Mucosa of stomach (tissue), 1 donor: ENCODE data around the gene HHIPL2.

ENCODE experiments used
- H3K27me3 ChIP-seq: one replicate; pipeline ENCODE4 v1.7.0; 2013; ENCODE audit warnings: mild to moderate bottlenecking, low read length; ENCODE audit not compliant: control insufficient read depth, insufficient read depth
- H3K36me3 ChIP-seq: one replicate; pipeline ENCODE4 v1.7.0; 2013; ENCODE audit warnings: low read length; ENCODE audit not compliant: control insufficient read depth, insufficient read depth
- H3K4me1 ChIP-seq: one replicate; pipeline ENCODE4 v1.7.0; 2013; ENCODE audit warnings: mild to moderate bottlenecking, low read length; ENCODE audit not compliant: control insufficient read depth, insufficient read depth
- H3K4me3 ChIP-seq: one replicate; pipeline ENCODE4 v1.7.0; 2013; ENCODE audit warnings: low read length
- H3K9ac ChIP-seq: one replicate; pipeline ENCODE4 v1.7.0; 2013; ENCODE audit warnings: mild to moderate bottlenecking, low read length, moderate library complexity
- H3K9me3 ChIP-seq: one replicate; pipeline ENCODE4 v1.7.0; 2013; ENCODE audit warnings: mild to moderate bottlenecking, low read length, moderate library complexity; ENCODE audit not compliant: control insufficient read depth
- donor health status: Pancreatic carcinoma.

Gene HHIPL2

DNA sequence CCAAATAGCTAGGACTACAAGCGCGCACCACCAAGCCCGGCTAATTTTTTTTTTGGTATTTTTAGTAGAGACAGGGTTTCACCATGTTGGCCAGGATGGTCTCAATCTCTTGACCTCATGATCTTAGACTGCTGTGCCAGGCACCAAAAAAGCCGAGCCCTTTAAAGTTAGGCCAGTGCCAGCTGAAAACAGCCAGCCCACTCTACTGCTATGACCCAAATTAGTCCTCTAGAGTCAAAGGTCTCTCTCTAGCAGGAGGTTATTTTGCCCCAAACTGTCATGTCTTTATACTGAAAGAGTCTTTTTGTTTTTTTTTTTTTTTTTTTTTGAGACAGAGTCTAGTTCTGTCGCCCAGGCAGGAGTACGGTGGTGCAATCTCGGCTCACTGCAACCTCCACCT, 9.7 kb upstream of the HHIPL2 start:
- Histone ChIP-seq H3K36me3 (no peaks in the 10 kb centered on the region), H3K27me3 (no peaks in the 10 kb centered on the region), H3K9me3 (no peaks in the 10 kb centered on the region), H3K4me1 (no peaks in the 10 kb centered on the region), H3K4me3 (no peak overlapping the region), H3K9ac (no peak overlapping the region)

DNA sequence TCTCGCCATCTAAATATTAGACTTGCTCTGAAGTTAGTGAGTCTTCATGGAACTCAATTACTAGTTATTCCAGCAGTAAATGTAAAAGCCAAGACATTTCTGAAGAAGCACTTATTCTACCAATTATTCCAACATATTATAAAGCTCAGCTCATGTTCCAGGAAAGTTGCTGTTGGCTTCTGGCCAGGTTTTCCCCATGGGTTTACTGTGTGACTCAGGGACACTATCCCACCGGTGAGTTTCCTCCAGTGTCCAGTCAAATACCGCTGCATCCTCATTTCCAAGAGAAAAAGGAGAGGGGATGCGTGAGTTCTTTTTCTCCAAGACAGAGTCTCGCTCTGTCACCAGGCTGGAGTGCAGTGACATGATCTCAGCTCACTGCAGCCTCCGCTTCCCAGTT, 9.2 kb upstream of the HHIPL2 start:
- Histone ChIP-seq H3K36me3 (no peaks in the 10 kb centered on the region), H3K27me3 (no peaks in the 10 kb centered on the region), H3K9ac (no peak overlapping the region)

DNA sequence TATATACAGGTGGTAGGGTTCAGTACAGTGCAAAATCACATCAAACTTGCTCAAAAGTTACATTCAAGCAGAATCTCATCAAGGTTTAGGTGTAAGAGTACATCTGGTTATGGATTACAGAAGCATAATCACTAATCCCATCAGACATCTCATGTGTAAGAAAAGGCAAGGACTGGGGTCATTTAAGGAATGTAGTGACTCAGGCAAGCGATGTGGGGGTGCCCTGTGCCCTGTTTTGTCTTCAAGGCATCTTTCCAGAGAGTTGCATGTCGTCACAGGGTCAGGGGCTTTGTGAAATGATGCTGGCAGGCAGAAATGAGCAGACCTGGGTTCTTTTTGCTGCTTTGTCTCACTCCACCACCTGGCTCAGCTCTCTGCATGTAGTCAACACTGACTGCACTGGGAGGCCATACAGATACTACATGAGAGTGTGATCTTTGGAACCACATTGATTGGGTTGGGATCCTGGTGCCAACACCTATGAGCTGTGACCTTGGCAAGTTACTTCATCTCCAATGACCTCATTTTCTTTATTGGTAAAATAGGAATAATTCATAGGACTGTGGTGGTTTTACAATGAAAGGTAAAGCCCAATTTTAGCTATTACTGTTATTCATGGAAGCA, 8.2 kb upstream of the HHIPL2 start:
- no peaks in the 10 kb centered on the region for H3K36me3 ChIP-seq
- no peaks in the 10 kb centered on the region for H3K4me1 ChIP-seq
- no peak overlapping the region for H3K9ac ChIP-seq
- H3K4me3 ChIP-seq = no peak overlapping the region
- no peaks in the 10 kb centered on the region for H3K9me3 ChIP-seq
- no peaks in the 10 kb centered on the region for H3K27me3 ChIP-seq

More for the DNA sequence above, 9.2 kb upstream of the HHIPL2 start:
- no peaks in the 10 kb centered on the region for H3K9me3 ChIP-seq
- no peak overlapping the region for H3K4me3 ChIP-seq
- H3K4me1 ChIP-seq = no peaks in the 10 kb centered on the region

DNA sequence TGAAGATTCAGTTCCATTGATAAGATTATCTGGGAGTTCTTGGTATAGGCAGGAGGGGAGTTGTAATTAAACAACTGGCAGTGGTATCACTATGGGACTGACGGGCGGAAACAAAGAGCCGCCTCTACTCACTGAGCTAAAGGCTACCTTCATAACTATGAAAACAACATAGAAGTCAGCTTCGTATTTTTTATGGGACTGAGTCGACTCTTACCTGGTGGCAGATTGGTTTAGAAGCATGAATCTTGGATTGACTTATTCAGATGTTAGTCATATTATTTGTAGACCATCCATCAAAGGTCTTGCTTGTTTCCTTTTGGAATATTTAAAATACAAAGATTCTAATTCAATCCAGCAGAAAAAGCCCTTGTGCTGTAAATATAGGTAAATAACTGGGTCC, 6.3 kb upstream of the HHIPL2 start:
- H3K27me3 ChIP-seq = no peaks in the 10 kb centered on the region
- H3K4me3 ChIP-seq = no peak overlapping the region
- no peaks in the 10 kb centered on the region for H3K9me3 ChIP-seq
- H3K36me3 ChIP-seq = no peaks in the 10 kb centered on the region
- H3K4me1 ChIP-seq = no peaks in the 10 kb centered on the region
- H3K9ac ChIP-seq = no peak overlapping the region

DNA sequence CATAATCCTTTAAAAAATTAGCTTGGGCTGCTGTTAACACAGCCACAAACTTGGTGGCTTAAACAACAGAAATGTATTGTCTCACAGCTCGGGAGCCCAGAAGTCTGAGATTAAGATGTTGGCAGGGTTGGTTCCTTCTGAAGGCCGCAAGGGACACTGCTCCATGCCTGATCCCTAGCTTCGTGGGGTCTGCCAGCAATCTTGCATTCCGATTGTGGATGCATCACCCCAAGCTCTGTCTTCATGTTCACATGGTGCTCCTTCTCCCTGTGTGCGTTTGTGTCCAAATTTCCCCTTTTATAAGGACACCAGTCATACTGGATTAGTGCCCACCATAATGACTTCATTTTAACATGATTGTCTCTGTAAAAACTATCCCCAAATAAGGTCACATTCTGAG, 5.0 kb upstream of the HHIPL2 start:
- no peaks in the 10 kb centered on the region for H3K36me3 ChIP-seq
- no peaks in the 10 kb centered on the region for H3K9me3 ChIP-seq
- no peak overlapping the region for H3K9ac ChIP-seq
- H3K27me3 ChIP-seq = peaks cover under 1% of the 10 kb centered on the region
- no peak overlapping the region for H3K4me3 ChIP-seq
- H3K4me1 ChIP-seq = no peaks in the 10 kb centered on the region

DNA sequence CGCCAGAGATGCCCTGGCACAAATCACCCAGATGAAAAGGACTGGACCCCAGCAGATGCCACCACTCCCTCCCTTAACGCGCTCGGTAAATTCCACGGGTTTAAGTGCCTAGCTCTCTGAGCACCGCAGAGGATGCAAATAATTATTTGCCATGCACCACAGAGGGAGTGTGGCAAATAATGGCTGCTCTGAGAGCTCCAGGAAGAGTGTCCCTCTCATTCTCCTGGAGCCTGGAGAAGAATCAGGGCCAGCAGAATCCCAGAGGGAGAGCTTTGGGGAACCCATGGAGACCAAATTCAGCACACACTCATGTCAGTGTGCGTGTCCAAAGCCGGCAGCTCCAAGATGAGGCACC, 667 bp downstream of the HHIPL2 start:
- no peaks in the 10 kb centered on the region for H3K4me1 ChIP-seq
- no peaks in the 10 kb centered on the region for H3K36me3 ChIP-seq
- no peak overlapping the region for H3K4me3 ChIP-seq
- no peak overlapping the region for H3K9ac ChIP-seq
- no peaks in the 10 kb centered on the region for H3K9me3 ChIP-seq
- peaks cover 8% of the 10 kb centered on the region for H3K27me3 ChIP-seq

DNA sequence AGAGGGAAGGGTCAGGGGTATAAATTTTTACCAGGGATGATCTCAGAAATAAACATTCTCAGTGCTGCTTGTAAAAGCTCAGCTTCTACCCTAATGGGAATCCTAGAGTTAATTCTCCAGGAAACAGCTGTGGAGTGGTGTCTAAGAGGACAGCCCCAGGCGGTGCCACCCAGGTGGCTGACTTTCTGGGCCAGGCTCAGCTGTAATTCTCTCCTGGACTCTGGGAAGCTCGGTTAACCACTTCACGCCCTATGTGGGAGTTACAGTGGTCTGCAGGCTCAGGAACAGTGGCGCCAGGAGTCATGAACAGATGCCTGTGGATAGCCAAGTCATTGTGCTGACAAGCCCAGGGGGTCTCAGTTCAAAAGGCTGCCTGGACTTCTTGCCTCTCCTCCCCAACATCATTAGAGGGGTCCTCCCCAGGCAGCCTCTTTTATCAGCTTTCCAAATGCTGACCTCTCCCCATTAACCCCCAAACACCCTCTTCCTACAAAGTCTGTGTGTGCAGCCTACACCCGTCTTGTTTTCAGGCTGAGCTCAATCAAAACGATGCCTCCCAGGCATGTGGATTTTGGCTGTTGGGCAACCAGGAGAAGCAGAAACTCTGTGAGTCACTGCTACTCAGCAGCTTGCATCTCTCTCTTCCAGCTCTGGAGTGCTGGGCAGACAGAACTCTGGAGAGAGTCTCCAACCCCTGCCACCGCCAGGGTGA, 1.2 kb downstream of the HHIPL2 start:
- Histone ChIP-seq H3K9ac (no peak overlapping the region), H3K27me3 (peaks cover 8% of the 10 kb centered on the region)

DNA sequence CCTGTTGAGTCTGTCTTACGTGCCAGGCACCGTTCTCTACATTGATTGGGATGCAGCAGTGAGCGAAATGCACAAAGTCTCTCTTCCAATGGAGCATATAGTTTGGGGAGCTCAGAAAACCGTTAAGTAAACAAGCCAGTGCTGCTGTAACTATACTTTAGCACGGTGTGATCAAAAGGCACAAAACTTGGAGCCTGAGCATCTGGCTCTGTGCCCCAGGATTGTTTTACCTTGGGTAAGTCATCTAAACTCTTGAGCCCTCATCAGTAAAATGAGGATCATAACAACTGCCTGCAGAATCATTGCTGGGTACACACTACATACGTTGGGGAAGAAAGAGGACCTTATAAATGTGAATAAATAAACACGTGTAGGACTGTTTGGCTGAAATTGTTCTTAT, 1.8 kb downstream of the HHIPL2 start:
- Histone ChIP-seq H3K36me3 (no peaks in the 10 kb centered on the region), H3K27me3 (peaks cover 8% of the 10 kb centered on the region), H3K9me3 (no peaks in the 10 kb centered on the region), H3K9ac (no peak overlapping the region), H3K4me3 (no peak overlapping the region), H3K4me1 (no peaks in the 10 kb centered on the region)

More for the DNA sequence above, 1.2 kb downstream of the HHIPL2 start:
- Histone ChIP-seq H3K36me3 (no peaks in the 10 kb centered on the region), H3K4me3 (no peak overlapping the region), H3K4me1 (no peaks in the 10 kb centered on the region), H3K9me3 (no peaks in the 10 kb centered on the region)

DNA sequence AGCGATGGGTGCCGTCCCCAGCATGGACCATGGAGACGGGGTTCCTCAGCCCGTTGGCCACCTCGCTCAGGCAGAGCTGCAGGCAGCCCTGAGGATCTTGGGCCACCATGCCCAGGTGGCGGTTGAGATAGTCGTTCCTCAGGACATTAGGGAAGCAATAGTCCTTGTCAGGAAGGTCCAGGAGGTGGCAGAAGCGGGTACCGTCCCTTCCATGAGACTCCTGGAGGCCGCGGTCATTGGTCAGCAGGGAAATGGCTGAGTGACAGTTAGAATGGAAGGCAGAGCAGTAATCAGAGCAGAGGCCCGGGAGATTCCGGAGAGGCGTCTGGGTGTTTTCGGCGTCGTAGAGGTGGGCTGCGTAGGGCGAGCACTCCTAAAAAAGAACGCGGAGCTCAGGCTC, 4.1 kb downstream of the HHIPL2 start:
- no peak overlapping the region for H3K9ac ChIP-seq
- no peaks in the 10 kb centered on the region for H3K4me1 ChIP-seq
- no peak overlapping the region for H3K4me3 ChIP-seq
- no peaks in the 10 kb centered on the region for H3K9me3 ChIP-seq
- no peaks in the 10 kb centered on the region for H3K36me3 ChIP-seq
- peaks cover 8% of the 10 kb centered on the region for H3K27me3 ChIP-seq

DNA sequence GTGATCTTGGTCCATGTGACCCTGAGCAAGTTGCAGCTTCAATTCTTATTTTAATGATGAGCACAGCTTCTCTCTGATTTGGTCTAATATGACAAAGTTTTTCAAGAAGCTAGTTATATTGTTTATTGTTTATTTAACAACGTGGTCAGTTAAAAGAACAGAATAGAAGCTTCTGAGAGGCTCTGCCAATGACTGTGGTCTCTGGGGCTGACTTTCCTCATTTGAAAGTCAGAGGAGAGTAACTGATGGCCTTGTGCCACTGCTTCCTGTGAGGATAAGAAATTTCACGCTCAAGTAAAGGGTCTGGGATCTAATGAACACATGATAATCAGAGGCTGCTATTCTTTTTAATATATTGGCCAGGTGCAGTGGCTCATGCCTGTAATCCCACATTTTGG, 7.3 kb downstream of the HHIPL2 start:
- Histone ChIP-seq H3K9ac (no peak overlapping the region), H3K4me1 (no peaks in the 10 kb centered on the region), H3K27me3 (peaks cover 2% of the 10 kb centered on the region), H3K9me3 (no peaks in the 10 kb centered on the region), H3K36me3 (no peaks in the 10 kb centered on the region), H3K4me3 (no peak overlapping the region)

DNA sequence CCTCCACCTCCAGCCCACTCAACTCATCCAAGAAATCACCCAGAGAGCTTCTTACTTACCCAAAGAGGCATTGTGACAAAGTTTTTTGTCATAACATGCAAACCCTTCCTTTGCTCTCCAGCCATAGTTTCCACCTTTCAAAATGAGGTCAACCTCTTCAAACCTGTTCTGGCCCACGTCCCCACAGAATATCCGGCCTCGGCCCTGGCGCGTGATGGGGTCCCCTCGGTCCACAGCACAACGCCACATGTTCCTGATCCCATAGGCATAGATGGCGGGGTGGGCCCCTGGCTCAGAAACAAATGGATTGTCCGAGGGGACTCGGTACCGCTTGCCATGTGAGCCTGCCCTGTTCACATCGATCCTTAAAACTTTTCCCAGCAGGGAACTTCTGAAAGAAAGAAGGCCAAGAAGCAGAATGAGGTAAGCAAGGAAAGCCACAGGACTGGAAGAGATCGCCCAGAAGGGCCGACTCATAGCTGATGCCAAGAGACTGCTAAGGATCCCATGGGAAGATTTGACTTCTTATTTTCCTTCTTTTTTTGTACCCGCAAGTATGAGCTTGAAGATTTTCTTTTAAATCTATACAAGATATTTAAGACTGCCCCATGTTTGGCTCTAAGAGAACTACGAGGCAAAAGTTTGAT, 7.8 kb downstream of the HHIPL2 start:
- Histone ChIP-seq H3K4me3 (no peak overlapping the region), H3K27me3 (peaks cover under 1% of the 10 kb centered on the region), H3K9ac (no peak overlapping the region), H3K9me3 (no peaks in the 10 kb centered on the region), H3K36me3 (no peaks in the 10 kb centered on the region), H3K4me1 (no peaks in the 10 kb centered on the region)

DNA sequence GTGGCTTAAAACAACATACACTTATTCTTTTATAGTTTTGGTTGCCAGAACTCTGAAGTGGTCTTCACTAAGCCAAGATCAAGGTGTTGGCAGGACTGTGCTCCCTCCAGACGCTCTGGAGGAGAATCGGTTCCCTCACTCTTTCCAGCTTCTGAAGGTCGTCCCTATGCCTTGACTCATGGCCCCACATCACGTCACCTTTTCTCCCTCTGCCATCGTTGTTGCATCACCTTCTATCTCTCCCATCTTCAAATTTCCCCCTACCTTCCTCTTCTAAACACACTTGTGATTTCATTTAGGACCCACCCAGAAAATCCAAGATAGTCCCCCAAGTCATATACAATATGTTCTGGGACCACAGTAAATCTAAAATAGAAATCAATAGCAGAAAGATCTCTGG, 12.4 kb downstream of the HHIPL2 start:
- no peaks in the 10 kb centered on the region for H3K4me1 ChIP-seq
- H3K9ac ChIP-seq = no peak overlapping the region
- H3K4me3 ChIP-seq = no peak overlapping the region
- no peaks in the 10 kb centered on the region for H3K27me3 ChIP-seq
- no peaks in the 10 kb centered on the region for H3K36me3 ChIP-seq
- H3K9me3 ChIP-seq = no peaks in the 10 kb centered on the region
